Measurements from ENCODE around the gene TRAF6.

- TF ChIP-seq ELK1 (IDR thresholded peaks at IDR 0.05; ENCODE audit: low read depth, low read length) (no peak), PBX3 (IDR thresholded peaks at IDR 0.05) (no peak), HOXA7 (CRISPR knock-in tag; IDR thresholded peaks at IDR 0.05) (no peak), CTCF (IDR thresholded peaks at IDR 0.05) (0 out of 3 replicates have a peak, but pooled peaks have one; percentile 4), HMGXB4 (CRISPR knock-in tag; IDR thresholded peaks at IDR 0.05; ENCODE audit: borderline replicate concordance) (no peak), RFX5 (IDR thresholded peaks at IDR 0.05) (no peak), MAX (IDR thresholded peaks at IDR 0.05) (no peak), BHLHE40 (IDR thresholded peaks at IDR 0.05; ENCODE audit: low read depth, low read length) (no peak), FOSL2 (IDR thresholded peaks at IDR 0.05) (no peak), FOSL2 (CRISPR knock-in tag; IDR thresholded peaks at IDR 0.05) (no peak), RAD21 (conservative IDR thresholded peaks at IDR 0.05 in 1 of 2, IDR thresholded peaks at IDR 0.05 in 1 of 2) (peak; percentile 17 to 38; a peak in 2 of 5 replicates), KDM1A (IDR thresholded peaks at IDR 0.05; ENCODE audit: low read depth) (no peak), USF2 (IDR thresholded peaks at IDR 0.05) (no peak), POLR2A (IDR thresholded peaks at IDR 0.05; ENCODE audit: low read length) (no peak)
Observed at GRCh38 chr11:36540998-36541397, 30.9 kb upstream of the TRAF6 start.
